GM12874 (cell line): ENCODE results near the gene ANKRD13B.

Source experiments
- TF ChIP-seq, protein P1 (sequence below): IDR thresholded peaks from 2 replicates; pipeline ENCODE4 v1.5.1; 2011; ENCODE audit warnings: low read depth, mild to moderate bottlenecking, control low read depth, low read length, moderate library complexity; ENCODE audit not compliant: insufficient read depth

The ANKRD13B gene

GRCh38 chr17:29592850-29593551 lies at the start of gene ANKRD13B:
Gene ANKRD13B, plus strand, starts transcription at chr17:29593132. Its CDS starts 490 bp downstream, at chr17:29593622.
- TF ChIP-seq, protein P1, sequence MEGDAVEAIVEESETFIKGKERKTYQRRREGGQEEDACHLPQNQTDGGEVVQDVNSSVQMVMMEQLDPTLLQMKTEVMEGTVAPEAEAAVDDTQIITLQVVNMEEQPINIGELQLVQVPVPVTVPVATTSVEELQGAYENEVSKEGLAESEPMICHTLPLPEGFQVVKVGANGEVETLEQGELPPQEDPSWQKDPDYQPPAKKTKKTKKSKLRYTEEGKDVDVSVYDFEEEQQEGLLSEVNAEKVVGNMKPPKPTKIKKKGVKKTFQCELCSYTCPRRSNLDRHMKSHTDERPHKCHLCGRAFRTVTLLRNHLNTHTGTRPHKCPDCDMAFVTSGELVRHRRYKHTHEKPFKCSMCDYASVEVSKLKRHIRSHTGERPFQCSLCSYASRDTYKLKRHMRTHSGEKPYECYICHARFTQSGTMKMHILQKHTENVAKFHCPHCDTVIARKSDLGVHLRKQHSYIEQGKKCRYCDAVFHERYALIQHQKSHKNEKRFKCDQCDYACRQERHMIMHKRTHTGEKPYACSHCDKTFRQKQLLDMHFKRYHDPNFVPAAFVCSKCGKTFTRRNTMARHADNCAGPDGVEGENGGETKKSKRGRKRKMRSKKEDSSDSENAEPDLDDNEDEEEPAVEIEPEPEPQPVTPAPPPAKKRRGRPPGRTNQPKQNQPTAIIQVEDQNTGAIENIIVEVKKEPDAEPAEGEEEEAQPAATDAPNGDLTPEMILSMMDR: no peak

- TF ChIP-seq, protein P1: no peak
Measured at GRCh38 chr17:29544066-29544465, 48.9 kb upstream of the ANKRD13B start.

GRCh38 chr17:29546085-29546484 lies 46.8 kb upstream of the ANKRD13B start:
- TF ChIP-seq, protein P1: no peak

DNA sequence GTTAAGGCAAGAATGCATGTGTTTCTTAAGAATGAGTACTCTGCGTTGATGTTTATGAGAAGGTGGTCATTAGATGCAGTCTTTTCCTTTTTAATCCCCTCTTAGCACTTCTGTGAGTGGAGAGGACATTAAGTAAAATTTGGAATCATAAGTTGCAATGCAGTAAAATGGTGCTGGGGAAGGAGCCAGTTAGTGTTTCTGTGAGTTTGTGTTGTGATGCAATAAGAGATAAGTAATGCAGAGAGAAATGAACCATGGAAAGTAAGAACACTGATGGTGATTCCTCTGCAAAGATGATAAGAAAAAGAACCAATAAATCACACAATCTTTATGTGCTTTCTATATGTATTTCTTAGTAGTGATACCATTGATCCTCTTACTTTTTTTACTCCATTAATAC lies 46.1 kb upstream of the ANKRD13B start:
- TF ChIP-seq, protein P1: no peak

DNA sequence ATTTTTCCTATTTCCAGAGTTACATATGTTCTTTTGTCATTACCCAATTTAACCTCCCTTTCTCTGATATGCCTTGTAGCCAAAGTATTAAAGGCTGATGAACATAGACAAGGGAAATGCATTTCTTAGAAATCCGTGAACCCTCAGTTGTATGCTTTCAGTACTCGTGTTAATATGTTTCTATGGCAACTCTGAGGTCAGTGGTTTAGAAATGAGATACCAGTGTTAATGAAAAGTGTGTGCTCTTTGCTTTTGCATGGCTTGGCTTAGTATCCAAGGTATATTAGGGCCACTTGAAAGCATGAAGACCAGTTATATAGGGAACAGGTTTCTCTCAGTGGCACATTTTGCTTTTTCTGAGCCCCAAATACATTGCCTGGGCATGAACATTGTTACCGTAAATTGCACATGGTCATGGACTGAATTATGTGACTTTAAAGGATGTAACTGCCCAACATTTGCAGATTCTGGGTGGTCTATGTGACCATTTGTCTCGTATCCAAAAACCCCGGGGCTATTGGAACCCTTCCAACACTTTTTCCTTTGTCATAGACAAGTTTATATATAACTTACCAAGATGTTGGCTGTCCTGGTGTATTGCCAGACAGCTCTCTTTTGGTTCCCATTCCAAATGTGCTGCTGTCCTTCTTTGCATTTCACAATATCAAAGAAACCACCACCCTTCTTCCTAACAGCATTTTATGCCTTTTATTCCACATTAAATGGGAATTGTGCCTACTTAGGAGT lies 43.6 kb upstream of the ANKRD13B start:
- TF ChIP-seq, protein P1: no peak

DNA sequence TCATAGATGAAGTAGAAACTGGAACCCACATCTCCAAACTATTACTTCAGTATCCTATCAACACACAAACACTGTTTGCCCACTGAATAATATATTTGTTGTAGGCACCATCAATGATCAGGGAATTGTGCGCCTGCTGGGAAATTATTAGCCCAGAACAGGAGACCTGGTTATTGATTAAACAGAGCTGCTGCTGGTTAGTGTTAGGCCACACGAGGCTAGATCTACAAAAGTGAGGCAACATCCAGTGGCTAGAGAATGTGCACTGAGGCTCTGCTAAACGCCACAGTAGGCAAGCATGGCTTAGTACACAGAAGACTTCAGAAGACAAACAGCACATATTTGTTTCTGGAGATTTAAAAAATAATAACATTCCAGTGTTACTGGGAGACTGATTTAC lies 37.1 kb upstream of the ANKRD13B start:
- TF ChIP-seq, protein P1: no peak

GRCh38 chr17:29557085-29557738 lies 35.7 kb upstream of the ANKRD13B start:
- TF ChIP-seq, protein P1: no peak
